ENCODE data around the gene FOXL1. TPM values are rescaled to one million over a fixed set of nuclear protein-coding genes. Genes with fewer than 3 reads are reported as not detected.

FOXL1 gene
- total RNA-seq, 1 donor from 2014 or later = 0.98 TPM

- no peak for DNase-seq (ENCODE audit: extremely low spot score in 2 of 2)
- peaks cover 3% of the 10 kb centered on the region for H3K27me3 ChIP-seq
- TF ChIP-seq POLR2AphosphoS5 (IDR thresholded peaks at IDR 0.05; ENCODE audit: insufficient read depth in 1 of 2, low read depth in 1 of 2) (peak in 1 of 2 donors; percentile 50), CTCF (IDR thresholded peaks at IDR 0.05) (peak; percentile 99 to 100 (median 100)), POLR2A (IDR thresholded peaks at IDR 0.05) (no peak)
- H3K9me3 ChIP-seq = no peaks in the 10 kb centered on the region
- no peaks in the 10 kb centered on the region for H3K36me3 ChIP-seq
- peak overlapping the region in 1 of 2 donors; percentile 28 for H3K4me3 ChIP-seq
- H3K27ac ChIP-seq = no peak overlapping the region
- intact Hi-C loops (cut with DNase I) = loop anchor here (2.0 kb wide), 1 partner anchor 715 kb away; no protein-coding TSS in a partner anchor
- H3K4me1 ChIP-seq = peaks cover 17% of the 10 kb centered on the region
Measured at GRCh38 chr16:86563469-86564345, 14.6 kb upstream of the FOXL1 start.

- peaks cover 17% of the 10 kb centered on the region for H3K4me1 ChIP-seq
- no peak overlapping the region for H3K27ac ChIP-seq
- TF ChIP-seq CTCF (IDR thresholded peaks at IDR 0.05) (no peak), POLR2A (IDR thresholded peaks at IDR 0.05) (no peak), POLR2AphosphoS5 (IDR thresholded peaks at IDR 0.05; ENCODE audit: insufficient read depth in 1 of 2, low read depth in 1 of 2) (no peak)
- intact Hi-C loops (cut with DNase I) = loop anchor here (5.0 kb wide), 2 partner anchors 117 to 487 kb away; no protein-coding TSS in a partner anchor
- H3K36me3 ChIP-seq = no peaks in the 10 kb centered on the region
- DNase-seq (ENCODE audit: extremely low spot score in 2 of 2) = no peak
- H3K4me3 ChIP-seq = no peak overlapping the region
- no peaks in the 10 kb centered on the region for H3K9me3 ChIP-seq
- peaks cover 3% of the 10 kb centered on the region for H3K27me3 ChIP-seq
Measured at GRCh38 chr16:86565181-86565631, 13.1 kb upstream of the FOXL1 start.

- no peak for DNase-seq (ENCODE audit: extremely low spot score in 2 of 2)
- Histone ChIP-seq H3K27me3 (peaks cover 3% of the 10 kb centered on the region), H3K4me1 (peaks cover 17% of the 10 kb centered on the region), H3K9me3 (no peaks in the 10 kb centered on the region), H3K27ac (no peak overlapping the region), H3K4me3 (peak overlapping the region in 1 of 2 donors; percentile 37), H3K36me3 (no peaks in the 10 kb centered on the region)
- intact Hi-C loops (cut with DNase I) = loop anchor here (5.0 kb wide), 2 partner anchors 116 to 486 kb away; no protein-coding TSS in a partner anchor
- TF ChIP-seq POLR2AphosphoS5 (IDR thresholded peaks at IDR 0.05; ENCODE audit: insufficient read depth in 1 of 2, low read depth in 1 of 2) (no peak), CTCF (IDR thresholded peaks at IDR 0.05) (no peak), POLR2A (IDR thresholded peaks at IDR 0.05) (no peak)
Measured at GRCh38 chr16:86565644-86566511, 12.5 kb upstream of the FOXL1 start.

DNA sequence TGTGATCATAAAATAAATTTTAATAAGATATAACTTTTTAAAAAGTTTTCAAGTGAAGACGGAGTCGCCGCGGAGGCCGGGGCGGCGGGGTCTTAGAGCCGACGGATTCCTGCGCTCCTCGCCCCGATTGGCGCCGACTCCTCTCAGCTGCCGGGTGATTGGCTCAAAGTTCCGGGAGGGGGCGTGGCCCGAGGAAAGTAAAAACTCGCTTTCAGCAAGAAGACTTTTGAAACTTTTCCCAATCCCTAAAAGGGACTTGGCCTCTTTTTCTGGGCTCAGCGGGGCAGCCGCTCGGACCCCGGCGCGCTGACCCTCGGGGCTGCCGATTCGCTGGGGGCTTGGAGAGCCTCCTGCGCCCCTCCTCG lies 11.8 kb upstream of the FOXL1 start, which contains the start of gene FOXC2:
TSS of gene FOXC2 (plus strand) at position 229 of the 365 bp plus-strand sequence. CDS start 507 bp downstream, outside the sequence.
- H3K36me3 ChIP-seq = no peaks in the 10 kb centered on the region
- intact Hi-C loops (cut with DNase I) = loop anchor here (5.0 kb wide), 2 partner anchors 116 to 486 kb away; no protein-coding TSS in a partner anchor
- peaks cover 17% of the 10 kb centered on the region for H3K4me1 ChIP-seq
- peak within 1 kb of the TSS; percentile 37 to 42 for H3K4me3 ChIP-seq
- DNase-seq (ENCODE audit: extremely low spot score in 2 of 2) = no peak
- TF ChIP-seq CTCF (IDR thresholded peaks at IDR 0.05) (no peak), POLR2A (IDR thresholded peaks at IDR 0.05) (no peak), POLR2AphosphoS5 (IDR thresholded peaks at IDR 0.05; ENCODE audit: insufficient read depth in 1 of 2, low read depth in 1 of 2) (no peak)
- H3K9me3 ChIP-seq = no peaks in the 10 kb centered on the region
- H3K27ac ChIP-seq = peak within 1 kb of the TSS; percentile 47
- H3K27me3 ChIP-seq = peaks cover 3% of the 10 kb centered on the region
